Hepatocyte (in vitro differentiated cells): Measurements from ENCODE around the gene LHPP. TPM values are rescaled to one million over a fixed set of nuclear protein-coding genes. Genes with fewer than 3 reads are reported as not detected.

Experiments
- DNase-seq: peaks from one replicate; pipeline ENCODE4 v3.0.0-alpha.2; 2016; ENCODE audit warnings: low spot score
- H2AFZ ChIP-seq: fragments of 200-600 bp; sonication (generic); 2 replicates; pipeline ENCODE4 v1.6.0; 2016; ENCODE audit warnings: antibody characterized with exemption, mild to moderate bottlenecking
- H3K27ac ChIP-seq: fragments of 200-600 bp; sonication (generic); 2 replicates; pipeline ENCODE4 v1.5.1; 2016; ENCODE audit warnings: mild to moderate bottlenecking
- H3K27me3 ChIP-seq: fragments of 200-600 bp; sonication (generic); 2 replicates; pipeline ENCODE4 v1.6.1; 2016
- H3K36me3 ChIP-seq: fragments of 200-600 bp; sonication (generic); replicated peaks from 2 replicates; pipeline ENCODE4 v1.5.1; 2016; ENCODE audit warnings: low read depth; ENCODE audit not compliant: insufficient read depth
- H3K4me1 ChIP-seq: fragments of 200-600 bp; sonication (generic); 2 replicates; pipeline ENCODE4 v1.5.1; 2016; ENCODE audit warnings: mild to moderate bottlenecking, moderate library complexity; ENCODE audit not compliant: insufficient read depth
- H3K4me2 ChIP-seq: fragments of 200-600 bp; sonication (generic); 2 replicates; pipeline ENCODE4 v1.6.0; 2016
- H3K4me3 ChIP-seq: fragments of 200-600 bp; sonication (generic); 2 replicates; pipeline ENCODE4 v1.5.1; 2016; ENCODE audit warnings: mild to moderate bottlenecking
- H3K79me2 ChIP-seq: fragments of 200-600 bp; sonication (generic); 2 replicates; pipeline ENCODE4 v1.6.0; 2017; ENCODE audit warnings: mild to moderate bottlenecking
- H3K9me2 ChIP-seq: fragments of 200-600 bp; sonication (generic); replicated peaks from 2 replicates; pipeline ENCODE4 v1.6.0; 2017; ENCODE audit warnings: mild to moderate bottlenecking; ENCODE audit not compliant: insufficient read depth
- H3K9me3 ChIP-seq: fragments of 200-600 bp; sonication (generic); 2 replicates; pipeline ENCODE4 v1.5.1; 2016; ENCODE audit warnings: low read depth, mild to moderate bottlenecking
- H4K20me1 ChIP-seq: fragments of 200-600 bp; sonication (generic); 2 replicates; pipeline ENCODE4 v1.6.0; 2016; ENCODE audit warnings: mild to moderate bottlenecking; ENCODE audit not compliant: insufficient read depth, poor library complexity, severe bottlenecking
- CTCF ChIP-seq: fragments of 200-600 bp; sonication (generic); IDR thresholded peaks from 2 replicates; pipeline ENCODE4 v1.5.1; 2016; ENCODE audit warnings: antibody characterized with exemption, mild to moderate bottlenecking; ENCODE audit not compliant: poor library complexity
- EZH2 ChIP-seq: fragments of 200-600 bp; sonication (generic); IDR thresholded peaks from 2 replicates; pipeline ENCODE4 v1.6.1; 2016; ENCODE audit warnings: antibody characterized with exemption, mild to moderate bottlenecking, borderline replicate concordance
- EZH2phosphoT487 ChIP-seq: fragments of 200-600 bp; sonication (generic); IDR thresholded peaks from one replicate; pipeline ENCODE4 v1.6.1; 2018; ENCODE audit warnings: antibody characterized with exemption, mild to moderate bottlenecking, low read depth, moderate library complexity; ENCODE audit not compliant: unreplicated experiment, severe bottlenecking
- WGBS: methylation state at CpG from one replicate; pipeline ENCODE4 v1.1.6; 2016; ENCODE audit warnings: low lambda C conversion rate; ENCODE audit errors: missing lambda C conversion rate; 5-methylcytosine and 5-hydroxymethylcytosine counted together
- polyA plus RNA-seq: library from polyadenylated mRNA; unstranded; fragments of >200 nt; fragmentation: Nextera tagmentation; extraction: Ambion mirVana; gene quantifications from 2 replicates; pipeline ENCODE4 v1.2.1, GENCODE V29; 2016
- total RNA-seq: library from RNA; depleted of rRNA; stranded (reverse); fragments of >200 nt; gene quantifications from 2 replicates; pipeline ENCODE4 v1.2.3, GENCODE V29; 2014

The LHPP gene
- total and polyA plus RNA-seq, 2 experiments from 2014 or later = 29.4 to 30.3 TPM

- WGBS = 93% methylated on average over 6 of the region's 6 CpGs
Observed at GRCh38 chr10:124629415-124629814, 167.8 kb downstream of the LHPP start.

DNA sequence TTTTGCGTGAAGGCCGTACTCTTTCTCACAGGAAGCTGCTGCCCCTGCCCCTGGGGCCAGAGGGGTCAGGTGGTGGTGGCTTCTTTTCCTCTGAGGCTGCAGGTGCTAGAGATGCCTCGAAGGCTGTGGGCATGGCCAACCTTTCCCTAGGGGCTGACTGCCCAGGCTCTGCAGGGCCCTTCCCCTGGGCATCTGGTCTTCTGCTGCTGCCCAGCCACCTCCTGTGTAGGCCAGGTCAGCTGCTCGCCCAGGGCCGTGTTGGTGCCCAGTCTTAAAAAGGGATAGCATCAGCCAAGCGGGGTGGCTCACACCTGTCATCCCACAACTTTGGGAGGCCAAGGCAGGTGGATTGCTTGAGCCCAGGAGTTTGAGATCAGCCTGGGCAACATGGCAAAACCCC is 168.2 kb downstream of the LHPP start:
- Histone ChIP-seq H3K79me2 (peaks cover 25% of the 10 kb centered on the region), H3K9me3 (no peaks in the 10 kb centered on the region), H3K9me2 (no peaks in the 10 kb centered on the region), H3K4me1 (peaks cover 12% of the 10 kb centered on the region), H3K4me3 (no peak overlapping the region), H2AFZ (no peak overlapping the region), H3K4me2 (no peak overlapping the region), H3K36me3 (no peaks in the 10 kb centered on the region), H3K27ac (no peak overlapping the region), H4K20me1 (peaks cover 6% of the 10 kb centered on the region), H3K27me3 (no peaks in the 10 kb centered on the region)
- no peak for DNase-seq
- 98% methylated on average over 6 of the region's 6 CpGs for WGBS
- TF ChIP-seq EZH2phosphoT487 = no peak
- no peak for TF ChIP-seq EZH2
- TF ChIP-seq CTCF = no peak

More at GRCh38 chr10:124629415-124629814, 167.8 kb downstream of the LHPP start:
- Histone ChIP-seq H4K20me1 (peaks cover 6% of the 10 kb centered on the region), H3K27ac (no peak overlapping the region), H3K4me1 (peaks cover 12% of the 10 kb centered on the region), H3K4me2 (no peak overlapping the region), H3K4me3 (no peak overlapping the region), H3K9me3 (no peaks in the 10 kb centered on the region), H3K36me3 (no peaks in the 10 kb centered on the region), H3K9me2 (no peaks in the 10 kb centered on the region), H2AFZ (no peak overlapping the region), H3K79me2 (peaks cover 25% of the 10 kb centered on the region), H3K27me3 (no peaks in the 10 kb centered on the region)
- TF ChIP-seq EZH2phosphoT487 = no peak
- TF ChIP-seq CTCF = no peak
- no peak for TF ChIP-seq EZH2
- no peak for DNase-seq

- DNase-seq = no peak
- Histone ChIP-seq H3K79me2 (peaks cover 25% of the 10 kb centered on the region), H3K27ac (no peak overlapping the region), H3K4me3 (no peak overlapping the region), H3K4me2 (no peak overlapping the region), H3K36me3 (no peaks in the 10 kb centered on the region), H3K4me1 (peaks cover 12% of the 10 kb centered on the region), H2AFZ (no peak overlapping the region), H3K9me3 (no peaks in the 10 kb centered on the region), H4K20me1 (peaks cover 6% of the 10 kb centered on the region), H3K9me2 (no peaks in the 10 kb centered on the region), H3K27me3 (no peaks in the 10 kb centered on the region)
- no peak for TF ChIP-seq EZH2phosphoT487
- no peak for TF ChIP-seq CTCF
- TF ChIP-seq EZH2 = no peak
- WGBS = 99% methylated on average over 5 of the region's 5 CpGs
Observed at GRCh38 chr10:124630551-124630950, 168.9 kb downstream of the LHPP start.

- WGBS = 87% methylated on average over 19 of the region's 19 CpGs
- no peaks in the 10 kb centered on the region for H3K36me3 ChIP-seq
- no peak overlapping the region for H3K4me2 ChIP-seq
- peaks cover 4% of the 10 kb centered on the region for H4K20me1 ChIP-seq
- peaks cover 21% of the 10 kb centered on the region for H3K79me2 ChIP-seq
- H3K4me3 ChIP-seq = no peak overlapping the region
- no peak overlapping the region for H2AFZ ChIP-seq
- no peaks in the 10 kb centered on the region for H3K27me3 ChIP-seq
- peaks cover 5% of the 10 kb centered on the region for H3K4me1 ChIP-seq
- no peaks in the 10 kb centered on the region for H3K9me2 ChIP-seq
- TF ChIP-seq EZH2 (no peak), CTCF (peak; percentile 16), EZH2phosphoT487 (no peak)
- H3K27ac ChIP-seq = no peak overlapping the region
- H3K9me3 ChIP-seq = no peaks in the 10 kb centered on the region
- no peak for DNase-seq
Observed at GRCh38 chr10:124632064-124632531, 170.5 kb downstream of the LHPP start.
